OCI-LY3 (cell line): Measurements from ENCODE around the gene LAPTM5.

Experiments used
- H2AFZ ChIP-seq: fragments of 200-600, 300-600 bp; shearing (Covaris generic); 2 replicates; pipeline ENCODE4 v1.6.0; 2014; ENCODE audit warnings: antibody characterized with exemption, low read depth, low read length
- H3K27ac ChIP-seq: fragments of 200-600, 300-600 bp; sonication (generic); 2 replicates; pipeline ENCODE4 v1.5.1; 2014; ENCODE audit warnings: mild to moderate bottlenecking, low read length, moderate library complexity, mixed read lengths
- H3K27me3 ChIP-seq: fragments of 200-600, 300-600 bp; sonication (generic); 2 replicates; pipeline ENCODE4 v1.6.1; 2014; ENCODE audit warnings: low read depth, low read length, mixed read lengths
- H3K36me3 ChIP-seq: fragments of 200-600, 300-600 bp; sonication (generic); replicated peaks from 2 replicates; pipeline ENCODE3; 2014; ENCODE audit warnings: low read depth, low read length, mixed read lengths
- H3K4me1 ChIP-seq: fragments of 300-600, 200-600 bp; sonication (generic); 2 replicates; pipeline ENCODE4 v1.6.1; 2014; ENCODE audit warnings: low read length, mixed read lengths
- H3K4me2 ChIP-seq: fragments of 200-600, 300-600 bp; sonication (generic); 2 replicates; pipeline ENCODE4 v1.6.1; 2014; ENCODE audit warnings: low read length, mixed read lengths
- H3K4me3 ChIP-seq: fragments of 300-600, 200-600 bp; sonication (generic); 2 replicates; pipeline ENCODE4 v1.5.1; 2014; ENCODE audit warnings: antibody characterized with exemption, mild to moderate bottlenecking, low read length, moderate library complexity
- H3K79me2 ChIP-seq: fragments of 300-600, 200-600 bp; shearing (Covaris generic); 2 replicates; pipeline ENCODE4 v1.6.1; 2014; ENCODE audit warnings: mild to moderate bottlenecking, low read length, mixed read lengths
- H3K9ac ChIP-seq: fragments of 300-600, 200-600 bp; shearing (Covaris generic); 2 replicates; pipeline ENCODE4 v1.6.0; 2014; ENCODE audit warnings: mild to moderate bottlenecking, low read length, moderate library complexity
- H3K9me3 ChIP-seq: fragments of 200-600, 300-600 bp; shearing (Covaris generic); 2 replicates; pipeline ENCODE4 v1.6.1; 2014; ENCODE audit warnings: low read length, mixed read lengths; ENCODE audit not compliant: insufficient read depth
- H4K20me1 ChIP-seq: fragments of 200-600, 300-600 bp; sonication (generic); 2 replicates; pipeline ENCODE4 v1.6.1; 2016; ENCODE audit warnings: low read length, mixed read lengths; ENCODE audit not compliant: insufficient read depth
- CTCF ChIP-seq: fragments of 200-600, 300-600 bp; sonication (generic); IDR thresholded peaks from 2 replicates; pipeline ENCODE4 v1.5.1; 2014; ENCODE audit warnings: antibody characterized with exemption, low read length, low read depth
- EZH2phosphoT487 ChIP-seq: fragments of 200-600 bp; shearing (Covaris generic); IDR thresholded peaks from 2 replicates; pipeline ENCODE4 v1.6.1; 2018; ENCODE audit warnings: antibody characterized with exemption, mixed run types, low read depth

LAPTM5 gene

GRCh38 chr1:30744060-30744756 is 13.4 kb downstream of the LAPTM5 start:
- Histone ChIP-seq H3K9me3 (no peaks in the 10 kb centered on the region), H3K4me1 (peaks cover 81% of the 10 kb centered on the region), H3K27ac (peak overlapping the region; percentile 99), H3K36me3 (peaks cover 73% of the 10 kb centered on the region), H2AFZ (no peak overlapping the region), H3K4me3 (peak overlapping the region; percentile 15; the same call in 1 of the 2 replicates), H3K27me3 (no peaks in the 10 kb centered on the region), H3K79me2 (peaks cover 89% of the 10 kb centered on the region), H3K9ac (peak overlapping the region; percentile 80; the same call in 1 of the 2 replicates), H3K4me2 (peak overlapping the region; percentile 100), H4K20me1 (peaks cover 89% of the 10 kb centered on the region)
- no peak for TF ChIP-seq CTCF
- no peak for TF ChIP-seq EZH2phosphoT487

- peaks cover 73% of the 10 kb centered on the region for H3K36me3 ChIP-seq
- no peak overlapping the region; the same call in 1 of the 2 replicates for H3K4me3 ChIP-seq
- no peaks in the 10 kb centered on the region for H3K27me3 ChIP-seq
- peak overlapping the region; percentile 99 for H3K27ac ChIP-seq
- TF ChIP-seq CTCF (no peak), EZH2phosphoT487 (no peak)
- H3K4me2 ChIP-seq = peak overlapping the region; percentile 100
- H3K4me1 ChIP-seq = peaks cover 75% of the 10 kb centered on the region
- H3K79me2 ChIP-seq = peaks cover 83% of the 10 kb centered on the region
- peak overlapping the region; percentile 24; the same call in 1 of the 2 replicates for H3K9ac ChIP-seq
- peaks cover 95% of the 10 kb centered on the region for H4K20me1 ChIP-seq
- no peak overlapping the region for H2AFZ ChIP-seq
- H3K9me3 ChIP-seq = no peaks in the 10 kb centered on the region
These were observed 14.0 kb downstream of the LAPTM5 start for GRCh38 chr1:30743584-30744059.

GRCh38 chr1:30742963-30743559 is 14.5 kb downstream of the LAPTM5 start:
- no peaks in the 10 kb centered on the region for H3K27me3 ChIP-seq
- H3K9ac ChIP-seq = no peak overlapping the region
- H3K36me3 ChIP-seq = peaks cover 79% of the 10 kb centered on the region
- peaks cover 99% of the 10 kb centered on the region for H4K20me1 ChIP-seq
- no peak overlapping the region for H2AFZ ChIP-seq
- no peak overlapping the region for H3K4me2 ChIP-seq
- TF ChIP-seq CTCF = no peak
- TF ChIP-seq EZH2phosphoT487 = no peak
- peak overlapping the region; percentile 99 for H3K27ac ChIP-seq
- H3K4me1 ChIP-seq = peaks cover 70% of the 10 kb centered on the region
- no peak overlapping the region for H3K4me3 ChIP-seq
- H3K79me2 ChIP-seq = peaks cover 77% of the 10 kb centered on the region
- no peaks in the 10 kb centered on the region for H3K9me3 ChIP-seq

GRCh38 chr1:30742300-30742962 is 15.1 kb downstream of the LAPTM5 start:
- H3K27me3 ChIP-seq = no peaks in the 10 kb centered on the region
- H3K36me3 ChIP-seq = peaks cover 79% of the 10 kb centered on the region
- H3K4me2 ChIP-seq = no peak overlapping the region
- no peaks in the 10 kb centered on the region for H3K9me3 ChIP-seq
- no peak overlapping the region for H3K9ac ChIP-seq
- TF ChIP-seq EZH2phosphoT487 (no peak), CTCF (no peak)
- no peak overlapping the region for H2AFZ ChIP-seq
- H3K4me1 ChIP-seq = peaks cover 63% of the 10 kb centered on the region
- H4K20me1 ChIP-seq = peaks cover 98% of the 10 kb centered on the region
- peaks cover 71% of the 10 kb centered on the region for H3K79me2 ChIP-seq
- no peak overlapping the region for H3K4me3 ChIP-seq
- no peak overlapping the region for H3K27ac ChIP-seq
